Colonic mucosa (tissue), 4 donors: Measurements from ENCODE around the gene ARHGAP23. TPM values are rescaled to one million over a fixed set of nuclear protein-coding genes. Genes with fewer than 3 reads are reported as not detected.

Experiments used
- DNase-seq: peaks from one replicate; pipeline ENCODE4 v3.0.0-alpha.2; 2020
- H3K27ac ChIP-seq: fragments of 200-600 bp; one replicate; pipeline ENCODE4 v1.8.0; 2021
- H3K27me3 ChIP-seq: fragments of 200-600 bp; one replicate; pipeline ENCODE4 v1.8.0; 2021
- H3K36me3 ChIP-seq: fragments of 200-600 bp; one replicate; pipeline ENCODE4 v1.8.0; 2021
- H3K4me1 ChIP-seq: fragments of 200-600 bp; one replicate; pipeline ENCODE4 v1.8.0; 2021; ENCODE audit warnings: mild to moderate bottlenecking
- H3K4me3 ChIP-seq: fragments of 200-600 bp; one replicate; pipeline ENCODE4 v1.8.0; 2021
- H3K9ac ChIP-seq, 2 donors: one replicate each; pipeline ENCODE4 v1.7.0; 2013; ENCODE audit warnings: control low read depth in 2 of 2, low read depth in 2 of 2, low read length in 2 of 2
- H3K9me3 ChIP-seq: fragments of 200-600 bp; one replicate; pipeline ENCODE4 v1.8.0; 2021
- CTCF ChIP-seq: fragments of 200-600 bp; IDR thresholded peaks from one replicate; pipeline ENCODE4 v1.8.0; 2022; ENCODE audit warnings: antibody characterized with exemption, mild to moderate bottlenecking
- intact Hi-C: fragments of 100-400 bp; cut with DNase I; formaldehyde crosslinking; loops from one replicate; pipeline ENCODE4 v1.14.1; 2022
- total RNA-seq, 2 donors: library from RNA; stranded (reverse); fragmentation: NEBNext Ultra II Directional in 1 of 2; extraction: Animal tissue kit (Norgen Biotek cat#: 25700) in 1 of 2; gene quantifications; one replicate each; pipeline ENCODE4 v1.2.1, GENCODE V29; 2021
- donor health status: healthy.
- donor health status: DM: no; HTN: no; CAD: no.
- donor health status: DM: no; HTN: no; CAD: no.

ARHGAP23 gene
- total RNA-seq, 2 donors from 2014 or later, result 4.0 to 14.1 TPM

- Histone ChIP-seq H3K4me3 (no peak overlapping the region), H3K9me3 (no peaks in the 10 kb centered on the region), H3K27me3 (no peaks in the 10 kb centered on the region), H3K27ac (no peak overlapping the region), H3K36me3 (no peaks in the 10 kb centered on the region), H3K4me1 (no peaks in the 10 kb centered on the region), H3K9ac (no peak overlapping the region)
- no peak for DNase-seq
- TF ChIP-seq CTCF, result no peak
- intact Hi-C loops, result loop anchor here (5.0 kb wide), 1 partner anchor 41 kb away; no protein-coding TSS in a partner anchor
These were observed 13.3 kb downstream of the ARHGAP23 start for GRCh38 chr17:38441429-38442061.

DNA sequence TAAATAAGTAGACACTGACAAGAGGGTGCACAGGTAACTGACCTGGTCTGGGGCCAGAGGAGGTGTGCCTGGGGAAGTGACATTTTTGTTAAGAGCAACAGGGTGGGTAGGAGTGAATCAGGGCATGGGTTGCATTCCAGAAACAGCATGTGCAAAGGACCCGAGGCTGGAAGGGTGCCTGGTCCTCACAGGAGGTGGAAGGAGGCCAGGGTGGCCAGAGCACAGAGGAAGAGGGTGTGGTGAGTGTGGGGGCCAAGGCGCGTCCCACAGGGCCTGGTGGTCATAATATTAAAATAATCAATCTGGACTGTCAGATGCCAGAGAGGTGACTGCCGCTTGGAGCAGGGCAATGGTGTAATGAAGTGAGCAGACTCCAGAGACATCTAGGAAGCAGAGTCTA lies 14.3 kb downstream of the ARHGAP23 start:
- no peak for DNase-seq
- no peaks in the 10 kb centered on the region for H3K36me3 ChIP-seq
- H3K9ac ChIP-seq, result no peak overlapping the region
- no peaks in the 10 kb centered on the region for H3K4me1 ChIP-seq
- no peak for TF ChIP-seq CTCF
- H3K9me3 ChIP-seq, result no peaks in the 10 kb centered on the region
- no peaks in the 10 kb centered on the region for H3K27me3 ChIP-seq
- no peak overlapping the region for H3K27ac ChIP-seq
- no peak overlapping the region for H3K4me3 ChIP-seq
- intact Hi-C loops, result loop anchor here (5.0 kb wide), 1 partner anchor 40 kb away; no protein-coding TSS in a partner anchor

DNA sequence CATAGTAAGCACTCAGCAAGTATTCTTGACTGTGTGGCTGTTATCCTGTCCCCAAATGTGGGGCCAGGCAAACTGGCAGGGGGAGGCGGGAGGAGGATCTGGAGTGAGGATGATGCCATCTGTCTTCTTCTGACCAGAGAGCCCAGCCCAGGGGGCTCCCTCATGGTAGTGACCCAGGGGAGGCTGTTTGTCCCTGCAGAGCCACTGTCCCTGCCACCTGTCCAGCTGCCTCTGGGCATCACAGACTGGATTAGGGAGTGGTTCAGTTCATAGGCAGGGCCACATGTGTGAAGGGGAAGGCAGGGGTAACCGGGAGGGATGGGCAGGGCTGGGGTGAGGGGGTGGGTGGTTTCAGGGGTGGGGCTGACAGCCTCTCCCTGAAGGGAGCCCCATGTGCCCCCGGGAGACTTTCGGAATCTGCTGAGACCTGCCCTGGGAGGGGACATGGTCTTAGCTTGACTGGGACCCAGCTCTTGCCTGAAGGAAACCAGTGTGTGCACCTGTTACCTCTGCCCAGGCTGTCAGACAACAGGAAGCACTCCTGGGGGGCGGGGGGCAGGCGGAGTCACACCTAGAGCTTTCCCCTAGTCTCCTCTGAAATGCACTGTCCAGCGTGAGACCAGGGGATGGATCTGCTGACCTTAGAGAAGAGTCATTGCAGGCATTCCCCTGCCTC lies 15.2 kb downstream of the ARHGAP23 start:
- Histone ChIP-seq H3K27me3 (no peaks in the 10 kb centered on the region), H3K9ac (no peak overlapping the region), H3K9me3 (no peaks in the 10 kb centered on the region), H3K4me1 (no peaks in the 10 kb centered on the region), H3K36me3 (no peaks in the 10 kb centered on the region), H3K4me3 (no peak overlapping the region), H3K27ac (no peak overlapping the region)
- TF ChIP-seq CTCF, result no peak
- no peak for DNase-seq
- intact Hi-C loops, result loop anchor here (5.0 kb wide), 1 partner anchor 39 kb away; no protein-coding TSS in a partner anchor

- no peak overlapping the region for H3K27ac ChIP-seq
- intact Hi-C loops, result loop anchor here (5.0 kb wide), 1 partner anchor 38 kb away; no protein-coding TSS in a partner anchor
- H3K9me3 ChIP-seq, result no peaks in the 10 kb centered on the region
- no peak overlapping the region for H3K4me3 ChIP-seq
- peak; percentile 69 for TF ChIP-seq CTCF
- H3K36me3 ChIP-seq, result no peaks in the 10 kb centered on the region
- no peaks in the 10 kb centered on the region for H3K27me3 ChIP-seq
- DNase-seq, result peak; percentile 47
- no peak overlapping the region for H3K9ac ChIP-seq
- no peaks in the 10 kb centered on the region for H3K4me1 ChIP-seq
These were observed 15.9 kb downstream of the ARHGAP23 start for GRCh38 chr17:38444151-38444550.

DNA sequence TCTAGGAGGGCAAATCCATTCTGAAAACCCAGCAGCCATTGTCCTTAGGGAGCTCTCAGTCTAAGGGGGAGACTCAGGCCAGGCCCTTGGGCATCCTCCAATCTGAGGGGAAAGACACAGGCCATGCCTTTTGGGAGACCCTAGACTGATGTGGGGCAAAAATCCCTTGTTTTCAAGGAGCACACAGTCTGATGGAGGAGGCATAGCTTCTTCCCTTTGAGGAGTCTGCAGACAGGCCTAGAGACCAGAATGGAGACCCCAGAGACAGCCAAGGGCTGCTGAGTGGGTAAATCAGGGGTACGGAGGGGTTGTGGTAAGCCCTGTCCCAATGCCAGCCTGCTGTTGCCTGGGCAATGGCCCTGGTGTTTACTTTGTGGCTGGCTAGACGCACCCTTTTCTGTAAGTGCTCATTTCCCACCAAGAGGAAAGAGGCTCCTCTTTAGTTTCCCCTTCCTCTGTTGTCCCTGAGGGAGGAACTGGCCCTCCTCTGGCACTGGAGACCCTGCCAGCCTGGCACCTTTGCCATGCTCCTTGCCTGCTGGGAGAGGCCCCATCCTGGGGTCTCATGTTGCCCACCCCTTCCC lies 19.3 kb downstream of the ARHGAP23 start:
- Histone ChIP-seq H3K4me3 (no peak overlapping the region), H3K9ac (peak overlapping the region in 1 of 2 donors; percentile 3), H3K36me3 (no peaks in the 10 kb centered on the region), H3K4me1 (no peaks in the 10 kb centered on the region), H3K27ac (no peak overlapping the region), H3K27me3 (no peaks in the 10 kb centered on the region), H3K9me3 (no peaks in the 10 kb centered on the region)
- DNase-seq, result no peak
- TF ChIP-seq CTCF, result no peak
- intact Hi-C loops, result no loop called here
